Measurements from ENCODE around the gene ITGB1.
"Not testable (repeated sequence)": the region's sequence is repeated elsewhere in the genome, so short reads cannot be mapped to it uniquely, and the experiment has no call there.

Gene ITGB1

DNA sequence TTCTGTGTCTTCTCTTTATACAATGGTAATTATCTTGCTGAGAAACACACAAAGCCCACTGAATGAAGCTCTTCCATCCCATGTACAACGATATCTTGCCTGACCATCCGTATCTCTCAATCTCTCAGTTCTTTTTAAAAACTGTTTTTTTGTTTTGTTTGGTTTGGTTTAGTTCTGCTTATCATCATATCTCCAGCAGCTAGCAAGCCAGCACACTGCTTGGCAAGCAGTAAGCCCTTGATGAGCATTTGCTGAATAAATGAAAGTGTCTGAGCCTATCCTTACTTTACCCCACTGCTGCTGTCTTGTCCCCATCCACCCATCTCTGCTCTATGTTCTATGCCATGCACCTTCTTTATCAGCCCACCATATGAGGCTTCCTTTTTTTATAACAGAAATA, 34.2 kb downstream of the ITGB1 start:
- H3K36me3 ChIP-seq (ENCODE audit: control insufficient read depth in 2 of 2, insufficient read depth in 2 of 2, low read length in 2 of 2) = peaks cover 69 to 75% of the 10 kb centered on the region in 2 donors
- H3K9ac ChIP-seq (ENCODE audit: low read depth in 1 of 2, low read length in 2 of 2) = no peak overlapping the region
- no peak overlapping the region for H3K27ac ChIP-seq (ENCODE audit: low read depth in 2 of 2, low read length in 2 of 2)
- no peaks in the 10 kb centered on the region for H3K27me3 ChIP-seq (ENCODE audit: control insufficient read depth in 2 of 2, insufficient read depth in 2 of 2, low read length in 2 of 2)
- no peak overlapping the region for H3K4me3 ChIP-seq (ENCODE audit: low read length in 2 of 2)
- H3K9me3 ChIP-seq (ENCODE audit: control insufficient read depth in 2 of 2, low read length in 2 of 2) = no peaks in the 10 kb centered on the region
- H3K4me1 ChIP-seq (ENCODE audit: control insufficient read depth in 2 of 2, insufficient read depth in 2 of 2, low read length in 2 of 2) = no peaks in the 10 kb centered on the region

DNA sequence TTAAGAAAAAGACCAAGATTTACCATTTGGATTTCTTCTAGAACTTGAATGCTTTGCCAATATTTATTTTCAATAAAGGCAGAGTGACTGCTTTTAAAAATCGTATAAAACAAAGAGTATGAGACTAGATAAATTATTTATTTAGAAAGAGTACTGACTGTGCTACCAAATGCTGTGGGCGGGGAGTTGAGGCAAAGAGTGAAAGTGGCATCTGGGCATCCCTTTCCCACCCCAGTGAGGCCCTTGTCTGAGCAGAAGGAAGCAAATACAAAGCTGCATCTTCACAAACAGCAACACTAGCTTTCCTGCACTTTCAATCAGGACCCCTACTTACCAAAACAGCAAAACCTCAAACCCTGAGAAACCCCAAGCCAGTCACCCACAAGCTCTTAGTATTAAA, 34.9 kb downstream of the ITGB1 start:
- Histone ChIP-seq H3K4me3 (ENCODE audit: low read length in 2 of 2) (no peak overlapping the region), H3K27me3 (ENCODE audit: control insufficient read depth in 2 of 2, insufficient read depth in 2 of 2, low read length in 2 of 2) (no peaks in the 10 kb centered on the region), H3K9ac (ENCODE audit: low read depth in 1 of 2, low read length in 2 of 2) (no peak overlapping the region), H3K4me1 (ENCODE audit: control insufficient read depth in 2 of 2, insufficient read depth in 2 of 2, low read length in 2 of 2) (no peaks in the 10 kb centered on the region), H3K27ac (ENCODE audit: low read depth in 2 of 2, low read length in 2 of 2) (no peak overlapping the region), H3K9me3 (ENCODE audit: control insufficient read depth in 2 of 2, low read length in 2 of 2) (no peaks in the 10 kb centered on the region), H3K36me3 (ENCODE audit: control insufficient read depth in 2 of 2, insufficient read depth in 2 of 2, low read length in 2 of 2) (peaks cover 70 to 75% of the 10 kb centered on the region in 2 donors)

DNA sequence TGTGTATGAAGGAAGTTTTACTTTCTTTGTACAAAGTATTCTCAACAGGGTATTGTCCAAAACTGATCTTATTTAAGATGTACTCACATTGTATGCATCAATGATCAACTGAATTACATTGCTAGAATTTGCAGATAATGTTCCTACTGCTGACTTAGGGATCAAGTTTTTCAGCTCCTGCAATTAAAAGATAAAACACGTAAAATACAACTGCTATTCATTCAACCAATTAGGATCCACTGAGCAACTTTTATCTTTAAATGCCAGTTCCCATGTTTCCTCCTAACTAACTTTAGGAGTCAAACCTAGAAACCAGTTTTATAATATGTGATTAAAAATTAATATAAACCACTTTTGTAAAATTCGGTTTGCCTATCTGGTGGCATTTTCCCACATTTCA, 35.9 kb downstream of the ITGB1 start:
- no peak overlapping the region for H3K4me3 ChIP-seq (ENCODE audit: low read length in 2 of 2)
- no peaks in the 10 kb centered on the region for H3K27me3 ChIP-seq (ENCODE audit: control insufficient read depth in 2 of 2, insufficient read depth in 2 of 2, low read length in 2 of 2)
- peaks cover 61 to 69% of the 10 kb centered on the region in 2 donors for H3K36me3 ChIP-seq (ENCODE audit: control insufficient read depth in 2 of 2, insufficient read depth in 2 of 2, low read length in 2 of 2)
- H3K4me1 ChIP-seq (ENCODE audit: control insufficient read depth in 2 of 2, insufficient read depth in 2 of 2, low read length in 2 of 2) = no peaks in the 10 kb centered on the region
- no peak overlapping the region for H3K9ac ChIP-seq (ENCODE audit: low read depth in 1 of 2, low read length in 2 of 2)
- no peaks in the 10 kb centered on the region for H3K9me3 ChIP-seq (ENCODE audit: control insufficient read depth in 2 of 2, low read length in 2 of 2)
- H3K27ac ChIP-seq (ENCODE audit: low read depth in 2 of 2, low read length in 2 of 2) = no peak overlapping the region

DNA sequence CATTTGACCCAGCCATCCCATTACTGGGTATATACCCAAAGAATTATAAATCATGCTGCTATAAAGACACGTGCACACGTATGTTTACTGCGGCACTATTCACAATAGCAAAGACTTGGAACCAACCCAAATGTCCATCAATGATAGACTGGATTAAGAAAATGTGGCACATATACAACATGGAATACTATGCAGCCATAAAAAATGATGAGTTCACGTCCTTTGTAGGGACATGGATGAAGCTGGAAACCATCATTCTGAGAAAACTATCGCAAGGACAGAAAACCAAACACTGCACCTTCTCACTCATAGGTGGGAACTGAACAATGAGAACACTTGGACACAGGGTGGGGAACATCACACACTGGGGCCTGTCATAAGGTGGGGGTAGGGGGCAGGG, 40.2 kb downstream of the ITGB1 start:
- H3K9me3 ChIP-seq (ENCODE audit: control insufficient read depth in 2 of 2, low read length in 2 of 2); H3K4me3 ChIP-seq (ENCODE audit: low read length in 2 of 2); H3K27me3 ChIP-seq (ENCODE audit: control insufficient read depth in 2 of 2, insufficient read depth in 2 of 2, low read length in 2 of 2); H3K4me1 ChIP-seq (ENCODE audit: control insufficient read depth in 2 of 2, insufficient read depth in 2 of 2, low read length in 2 of 2); H3K9ac ChIP-seq (ENCODE audit: low read depth in 1 of 2, low read length in 2 of 2); H3K27ac ChIP-seq (ENCODE audit: low read depth in 2 of 2, low read length in 2 of 2): not testable (repeated sequence)
- peaks cover 24 to 37% of the 10 kb centered on the region in 2 donors for H3K36me3 ChIP-seq (ENCODE audit: control insufficient read depth in 2 of 2, insufficient read depth in 2 of 2, low read length in 2 of 2)

DNA sequence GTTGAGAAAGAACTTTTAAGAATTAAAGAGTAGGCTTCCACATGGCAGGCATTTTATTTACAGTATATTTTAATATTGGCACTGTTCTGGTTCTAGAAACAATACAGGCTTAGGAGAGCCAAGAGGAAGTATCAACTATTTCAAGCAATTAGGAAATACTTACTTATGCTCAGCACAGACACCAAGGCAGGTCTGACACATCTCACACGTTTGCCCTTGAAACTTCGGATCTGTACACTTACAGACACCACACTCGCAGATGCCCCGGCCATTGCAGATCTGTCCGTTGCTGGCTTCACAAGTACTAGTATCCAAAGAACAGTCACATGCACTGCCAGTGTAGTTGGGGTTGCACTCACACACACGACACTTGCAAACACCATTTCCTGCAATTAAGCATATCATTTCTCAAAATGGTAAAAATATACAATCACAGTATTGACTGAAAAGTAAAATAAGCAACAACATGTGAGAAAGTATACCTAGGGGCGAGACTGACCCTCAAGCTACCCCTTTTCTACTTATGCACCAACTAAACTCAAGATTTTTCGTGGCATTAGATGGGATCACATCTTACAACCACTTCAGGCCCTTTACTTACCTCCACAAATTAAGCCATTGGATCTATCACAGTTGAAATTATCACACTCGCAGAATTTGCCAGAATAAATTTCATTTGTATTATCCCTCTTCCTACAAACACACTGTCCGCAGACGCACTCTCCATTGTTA, 46.6 kb downstream of the ITGB1 start:
- Histone ChIP-seq H3K9me3 (ENCODE audit: control insufficient read depth in 2 of 2, low read length in 2 of 2) (no peaks in the 10 kb centered on the region), H3K36me3 (ENCODE audit: control insufficient read depth in 2 of 2, insufficient read depth in 2 of 2, low read length in 2 of 2) (peaks cover 39 to 49% of the 10 kb centered on the region in 2 donors), H3K4me3 (ENCODE audit: low read length in 2 of 2) (no peak overlapping the region), H3K27ac (ENCODE audit: low read depth in 2 of 2, low read length in 2 of 2) (no peak overlapping the region), H3K4me1 (ENCODE audit: control insufficient read depth in 2 of 2, insufficient read depth in 2 of 2, low read length in 2 of 2) (no peaks in the 10 kb centered on the region), H3K27me3 (ENCODE audit: control insufficient read depth in 2 of 2, insufficient read depth in 2 of 2, low read length in 2 of 2) (no peaks in the 10 kb centered on the region), H3K9ac (ENCODE audit: low read depth in 1 of 2, low read length in 2 of 2) (no peak overlapping the region)

DNA sequence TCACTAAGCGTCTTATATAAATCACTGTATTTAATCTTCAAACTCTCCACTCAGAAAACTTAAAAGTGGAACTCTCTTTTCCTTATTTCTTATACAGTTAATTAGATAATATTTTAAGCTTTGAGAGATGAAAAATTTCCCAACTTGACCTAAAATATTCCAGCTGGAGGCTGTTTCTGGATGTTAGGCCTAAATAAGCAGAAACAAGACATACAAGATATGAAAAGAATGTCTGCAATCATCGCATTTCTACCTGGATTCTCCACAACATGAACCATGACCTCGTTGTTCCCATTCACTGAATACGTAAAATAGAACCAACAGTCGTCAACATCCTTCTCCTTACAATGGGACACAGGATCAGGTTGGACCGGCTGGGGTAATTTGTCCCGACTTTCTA, 48.1 kb downstream of the ITGB1 start:
- H3K27ac ChIP-seq (ENCODE audit: low read depth in 2 of 2, low read length in 2 of 2); H3K9me3 ChIP-seq (ENCODE audit: control insufficient read depth in 2 of 2, low read length in 2 of 2); H3K4me1 ChIP-seq (ENCODE audit: control insufficient read depth in 2 of 2, insufficient read depth in 2 of 2, low read length in 2 of 2); H3K9ac ChIP-seq (ENCODE audit: low read depth in 1 of 2, low read length in 2 of 2); H3K4me3 ChIP-seq (ENCODE audit: low read length in 2 of 2); H3K27me3 ChIP-seq (ENCODE audit: control insufficient read depth in 2 of 2, insufficient read depth in 2 of 2, low read length in 2 of 2): not testable (repeated sequence)
- H3K36me3 ChIP-seq (ENCODE audit: control insufficient read depth in 2 of 2, insufficient read depth in 2 of 2, low read length in 2 of 2) = peaks cover 48 to 60% of the 10 kb centered on the region in 2 donors

DNA sequence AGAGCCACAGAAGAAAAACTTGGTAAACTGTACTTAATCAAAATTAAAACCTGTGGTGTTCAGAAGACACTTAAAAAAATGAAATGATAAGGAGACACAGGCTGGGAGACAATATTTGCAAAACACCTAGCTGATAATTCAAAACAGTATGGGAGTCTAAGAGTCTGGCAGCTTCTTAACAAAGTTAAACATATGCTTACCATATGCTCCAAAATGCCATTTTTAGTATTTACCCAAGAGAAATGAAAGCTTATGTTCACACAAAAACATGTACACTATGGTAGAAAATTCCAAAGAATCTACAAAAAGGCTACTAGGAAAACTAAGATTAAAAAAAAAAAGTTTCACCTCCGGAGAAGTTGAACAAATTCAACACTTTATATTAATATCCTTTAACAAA, 48.6 kb downstream of the ITGB1 start:
- H3K4me1 ChIP-seq (ENCODE audit: control insufficient read depth in 2 of 2, insufficient read depth in 2 of 2, low read length in 2 of 2) = no peaks in the 10 kb centered on the region
- no peak overlapping the region for H3K27ac ChIP-seq (ENCODE audit: low read depth in 2 of 2, low read length in 2 of 2)
- no peak overlapping the region for H3K9ac ChIP-seq (ENCODE audit: low read depth in 1 of 2, low read length in 2 of 2)
- H3K27me3 ChIP-seq (ENCODE audit: control insufficient read depth in 2 of 2, insufficient read depth in 2 of 2, low read length in 2 of 2) = no peaks in the 10 kb centered on the region
- peaks cover 48 to 60% of the 10 kb centered on the region in 2 donors for H3K36me3 ChIP-seq (ENCODE audit: control insufficient read depth in 2 of 2, insufficient read depth in 2 of 2, low read length in 2 of 2)
- no peak overlapping the region for H3K4me3 ChIP-seq (ENCODE audit: low read length in 2 of 2)
- no peaks in the 10 kb centered on the region for H3K9me3 ChIP-seq (ENCODE audit: control insufficient read depth in 2 of 2, low read length in 2 of 2)

DNA sequence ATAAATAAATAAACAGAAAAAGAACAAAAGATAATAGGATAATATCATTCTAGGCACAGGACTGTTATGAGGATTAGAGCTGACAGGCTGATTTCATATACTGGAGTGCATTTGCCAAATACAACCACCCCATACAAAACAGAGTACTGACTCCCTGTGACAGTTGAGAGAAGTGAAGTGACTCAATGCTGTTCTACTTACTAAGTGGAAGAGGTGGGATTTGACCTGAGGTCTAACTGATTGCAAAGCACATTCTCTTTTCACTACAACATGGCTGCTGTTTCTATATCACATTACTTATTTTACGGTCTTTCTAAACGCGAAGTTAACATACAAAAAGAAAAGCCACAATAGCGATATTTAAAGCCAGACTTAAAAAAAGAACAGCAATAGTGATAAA, 51.4 kb downstream of the ITGB1 start:
- H3K27ac ChIP-seq (ENCODE audit: low read depth in 2 of 2, low read length in 2 of 2) = no peak overlapping the region
- H3K4me3 ChIP-seq (ENCODE audit: low read length in 2 of 2) = no peak overlapping the region
- H3K27me3 ChIP-seq (ENCODE audit: control insufficient read depth in 2 of 2, insufficient read depth in 2 of 2, low read length in 2 of 2) = no peaks in the 10 kb centered on the region
- no peaks in the 10 kb centered on the region for H3K4me1 ChIP-seq (ENCODE audit: control insufficient read depth in 2 of 2, insufficient read depth in 2 of 2, low read length in 2 of 2)
- H3K9me3 ChIP-seq (ENCODE audit: control insufficient read depth in 2 of 2, low read length in 2 of 2) = no peaks in the 10 kb centered on the region
- peaks cover 61 to 62% of the 10 kb centered on the region in 2 donors for H3K36me3 ChIP-seq (ENCODE audit: control insufficient read depth in 2 of 2, insufficient read depth in 2 of 2, low read length in 2 of 2)
- no peak overlapping the region for H3K9ac ChIP-seq (ENCODE audit: low read depth in 1 of 2, low read length in 2 of 2)

DNA sequence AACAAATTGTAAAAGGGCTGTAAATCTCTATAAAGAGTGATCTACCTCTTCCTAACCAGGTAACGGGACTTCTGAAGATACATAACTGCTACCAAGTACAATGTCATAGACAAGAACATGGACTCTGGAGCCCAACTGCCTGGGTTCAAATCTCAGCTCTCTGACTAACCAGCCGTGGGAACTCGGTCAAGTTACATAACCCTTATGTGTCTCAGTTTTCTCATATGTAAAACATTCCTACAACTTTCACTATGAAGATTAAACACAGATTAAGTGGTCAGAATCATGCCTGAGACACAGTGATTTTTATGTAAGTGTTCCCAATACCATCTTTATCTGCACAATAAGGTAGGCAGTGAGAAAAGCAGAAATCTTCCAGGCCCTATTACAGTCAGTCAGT, 52.6 kb downstream of the ITGB1 start:
- Histone ChIP-seq H3K27ac (ENCODE audit: low read depth in 2 of 2, low read length in 2 of 2) (no peak overlapping the region), H3K4me3 (ENCODE audit: low read length in 2 of 2) (no peak overlapping the region), H3K4me1 (ENCODE audit: control insufficient read depth in 2 of 2, insufficient read depth in 2 of 2, low read length in 2 of 2) (no peaks in the 10 kb centered on the region), H3K9me3 (ENCODE audit: control insufficient read depth in 2 of 2, low read length in 2 of 2) (no peaks in the 10 kb centered on the region), H3K36me3 (ENCODE audit: control insufficient read depth in 2 of 2, insufficient read depth in 2 of 2, low read length in 2 of 2) (peaks cover 53 to 56% of the 10 kb centered on the region in 2 donors), H3K27me3 (ENCODE audit: control insufficient read depth in 2 of 2, insufficient read depth in 2 of 2, low read length in 2 of 2) (no peaks in the 10 kb centered on the region), H3K9ac (ENCODE audit: low read depth in 1 of 2, low read length in 2 of 2) (no peak overlapping the region)

DNA sequence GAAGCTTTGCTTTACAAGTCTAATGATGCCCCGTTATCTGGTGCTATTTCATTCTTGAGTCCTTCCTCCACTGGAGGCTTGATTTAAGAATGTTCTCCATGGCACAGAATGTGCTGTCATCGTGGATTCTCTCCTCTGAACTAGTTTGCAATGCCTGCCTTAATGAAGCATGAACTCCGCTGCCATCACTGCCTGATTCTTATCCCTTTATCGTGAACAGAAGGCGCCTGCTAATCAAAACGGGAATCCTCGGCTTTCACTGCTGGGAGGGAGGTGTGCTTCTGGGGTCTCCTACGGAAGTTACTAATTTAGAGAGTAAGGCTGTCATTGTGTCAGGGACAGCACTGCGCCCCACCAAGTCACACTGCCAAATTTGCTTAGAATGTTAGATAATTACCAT, 56.2 kb downstream of the ITGB1 start:
- Histone ChIP-seq H3K27ac (ENCODE audit: low read depth in 2 of 2, low read length in 2 of 2) (no peak overlapping the region), H3K27me3 (ENCODE audit: control insufficient read depth in 2 of 2, insufficient read depth in 2 of 2, low read length in 2 of 2) (no peaks in the 10 kb centered on the region), H3K4me1 (ENCODE audit: control insufficient read depth in 2 of 2, insufficient read depth in 2 of 2, low read length in 2 of 2) (no peaks in the 10 kb centered on the region), H3K9me3 (ENCODE audit: control insufficient read depth in 2 of 2, low read length in 2 of 2) (no peaks in the 10 kb centered on the region), H3K36me3 (ENCODE audit: control insufficient read depth in 2 of 2, insufficient read depth in 2 of 2, low read length in 2 of 2) (peaks cover 33 to 40% of the 10 kb centered on the region in 2 donors), H3K4me3 (ENCODE audit: low read length in 2 of 2) (no peak overlapping the region), H3K9ac (ENCODE audit: low read depth in 1 of 2, low read length in 2 of 2) (no peak overlapping the region)
